Loucy (cell line): ENCODE data around the gene TBL1X.

Source experiments
- EZH2phosphoT487 ChIP-seq: fragments of 200-600 bp; IDR thresholded peaks from 2 replicates; pipeline ENCODE4 v1.6.1; 2018; ENCODE audit warnings: antibody characterized with exemption, mild to moderate bottlenecking, moderate library complexity, borderline replicate concordance
- TF ChIP-seq, protein P1 (sequence below): fragments of 200-600 bp; sonication (generic); conservative IDR thresholded peaks from 2 replicates; pipeline ENCODE4 v1.5.1; 2014; ENCODE audit warnings: mild to moderate bottlenecking, antibody characterized with exemption, low read length

DNA sequence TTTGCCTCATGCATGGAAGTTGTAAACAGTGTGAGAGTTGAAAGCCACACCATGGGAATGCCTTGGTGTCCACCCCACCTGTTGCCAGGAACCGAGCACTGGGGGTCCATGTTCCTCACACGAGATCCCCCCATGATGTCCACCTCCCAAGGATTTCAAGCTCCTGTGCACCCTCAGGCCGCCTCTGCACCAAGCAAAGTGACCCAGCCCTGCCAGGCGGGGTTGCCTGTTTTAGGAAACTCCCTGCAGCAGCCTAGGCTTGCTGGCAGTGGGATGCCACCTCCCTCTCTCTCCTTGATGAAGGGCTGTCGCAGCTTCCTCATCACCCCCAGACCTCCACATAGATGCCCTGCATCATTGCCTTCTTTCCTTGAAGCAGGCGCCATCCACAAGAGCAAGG, 218.0 kb downstream of the TBL1X start:
- TF ChIP-seq, protein P1, sequence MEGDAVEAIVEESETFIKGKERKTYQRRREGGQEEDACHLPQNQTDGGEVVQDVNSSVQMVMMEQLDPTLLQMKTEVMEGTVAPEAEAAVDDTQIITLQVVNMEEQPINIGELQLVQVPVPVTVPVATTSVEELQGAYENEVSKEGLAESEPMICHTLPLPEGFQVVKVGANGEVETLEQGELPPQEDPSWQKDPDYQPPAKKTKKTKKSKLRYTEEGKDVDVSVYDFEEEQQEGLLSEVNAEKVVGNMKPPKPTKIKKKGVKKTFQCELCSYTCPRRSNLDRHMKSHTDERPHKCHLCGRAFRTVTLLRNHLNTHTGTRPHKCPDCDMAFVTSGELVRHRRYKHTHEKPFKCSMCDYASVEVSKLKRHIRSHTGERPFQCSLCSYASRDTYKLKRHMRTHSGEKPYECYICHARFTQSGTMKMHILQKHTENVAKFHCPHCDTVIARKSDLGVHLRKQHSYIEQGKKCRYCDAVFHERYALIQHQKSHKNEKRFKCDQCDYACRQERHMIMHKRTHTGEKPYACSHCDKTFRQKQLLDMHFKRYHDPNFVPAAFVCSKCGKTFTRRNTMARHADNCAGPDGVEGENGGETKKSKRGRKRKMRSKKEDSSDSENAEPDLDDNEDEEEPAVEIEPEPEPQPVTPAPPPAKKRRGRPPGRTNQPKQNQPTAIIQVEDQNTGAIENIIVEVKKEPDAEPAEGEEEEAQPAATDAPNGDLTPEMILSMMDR = no peak
- no peak for TF ChIP-seq EZH2phosphoT487
